Calu3 (cell line): ENCODE measurements around the gene STX8. TPM values are rescaled to one million over a fixed set of nuclear protein-coding genes. Genes with fewer than 3 reads are reported as not detected.

Experiments used
- BruUV-seq: library from RNA; stranded (reverse); fragments of 400-500 nt; replicated peaks from 2 replicates; lab custom pipeline; 2021; lab: Mats Ljungman, UMichigan
- CTCF ChIA-PET: fragments of 300-600 bp; sonication (Branson Sonifier 250); formaldehyde crosslinking; loops from one replicate; lab custom pipeline; 2022; ENCODE audit warnings: antibody characterized with exemption; lab: Charles Lee
- DNase-seq: peaks from one replicate; pipeline ENCODE4 v3.0.0; 2022
- H3K27ac Mint-ChIP-seq: one replicate; pipeline ENCODE4 v1.8.0; 2022; ENCODE audit warnings: mixed read lengths; ENCODE audit not compliant: unreplicated experiment
- H3K27me3 Mint-ChIP-seq: one replicate; pipeline ENCODE4 v1.8.0; 2022; ENCODE audit warnings: mixed read lengths; ENCODE audit not compliant: unreplicated experiment
- H3K36me3 Mint-ChIP-seq: one replicate; pipeline ENCODE4 v1.8.0; 2022; ENCODE audit warnings: mild to moderate bottlenecking, moderate library complexity, mixed read lengths; ENCODE audit not compliant: insufficient read depth, unreplicated experiment
- H3K4me1 Mint-ChIP-seq: one replicate; pipeline ENCODE4 v1.8.0; 2022; ENCODE audit warnings: mild to moderate bottlenecking, low read depth, mixed read lengths; ENCODE audit not compliant: unreplicated experiment
- H3K4me3 Mint-ChIP-seq: one replicate; pipeline ENCODE4 v1.8.0; 2022; ENCODE audit warnings: mild to moderate bottlenecking, low read depth, moderate library complexity, mixed read lengths; ENCODE audit not compliant: unreplicated experiment
- H3K9me3 Mint-ChIP-seq: one replicate; pipeline ENCODE4 v1.8.0; 2022; ENCODE audit warnings: low read depth, mixed read lengths; ENCODE audit not compliant: unreplicated experiment
- intact Hi-C: fragments of 100-400 bp; cut with micrococcal nuclease; formaldehyde crosslinking; loops from one replicate; pipeline ENCODE4 v1.10.0; 2022; ENCODE audit not compliant: unreplicated experiment
- total RNA-seq: library from RNA; stranded (reverse); gene quantifications from 2 replicates; pipeline ENCODE4 v1.2.3, GENCODE V29; 2022
- TF ChIP-seq, protein P1 (sequence below): fragments of 200-600 bp; IDR thresholded peaks from one replicate; pipeline ENCODE4 v1.8.0; 2022; ENCODE audit warnings: antibody characterized with exemption; ENCODE audit not compliant: unreplicated experiment

Gene STX8
- total RNA-seq, 1 experiment from 2014 or later: 32.4 TPM

DNA sequence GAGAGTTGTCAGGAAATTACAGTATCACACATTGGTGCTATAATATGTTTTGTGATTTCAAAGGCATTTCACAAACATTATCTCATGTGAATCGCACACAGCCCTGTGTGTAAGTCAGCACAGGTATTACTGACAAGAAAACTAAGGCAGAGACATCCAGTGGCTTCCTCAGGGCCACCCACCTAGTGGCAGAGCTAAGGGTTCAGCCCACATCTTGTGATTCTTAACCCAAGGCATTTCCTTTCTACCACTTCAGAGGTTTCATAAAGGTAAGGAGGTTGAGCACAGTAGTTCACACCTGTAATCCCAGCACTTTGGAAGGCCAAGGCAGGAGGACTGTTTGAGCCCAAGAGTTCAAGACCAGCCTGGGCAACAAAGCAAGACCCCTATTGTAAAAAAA, 58.2 kb downstream of the STX8 start:
- TF ChIP-seq, protein P1, sequence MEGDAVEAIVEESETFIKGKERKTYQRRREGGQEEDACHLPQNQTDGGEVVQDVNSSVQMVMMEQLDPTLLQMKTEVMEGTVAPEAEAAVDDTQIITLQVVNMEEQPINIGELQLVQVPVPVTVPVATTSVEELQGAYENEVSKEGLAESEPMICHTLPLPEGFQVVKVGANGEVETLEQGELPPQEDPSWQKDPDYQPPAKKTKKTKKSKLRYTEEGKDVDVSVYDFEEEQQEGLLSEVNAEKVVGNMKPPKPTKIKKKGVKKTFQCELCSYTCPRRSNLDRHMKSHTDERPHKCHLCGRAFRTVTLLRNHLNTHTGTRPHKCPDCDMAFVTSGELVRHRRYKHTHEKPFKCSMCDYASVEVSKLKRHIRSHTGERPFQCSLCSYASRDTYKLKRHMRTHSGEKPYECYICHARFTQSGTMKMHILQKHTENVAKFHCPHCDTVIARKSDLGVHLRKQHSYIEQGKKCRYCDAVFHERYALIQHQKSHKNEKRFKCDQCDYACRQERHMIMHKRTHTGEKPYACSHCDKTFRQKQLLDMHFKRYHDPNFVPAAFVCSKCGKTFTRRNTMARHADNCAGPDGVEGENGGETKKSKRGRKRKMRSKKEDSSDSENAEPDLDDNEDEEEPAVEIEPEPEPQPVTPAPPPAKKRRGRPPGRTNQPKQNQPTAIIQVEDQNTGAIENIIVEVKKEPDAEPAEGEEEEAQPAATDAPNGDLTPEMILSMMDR: no peak
- no peaks in the 10 kb centered on the region for H3K9me3 Mint-ChIP-seq
- no peaks in the 10 kb centered on the region for H3K36me3 Mint-ChIP-seq
- H3K27ac Mint-ChIP-seq: no peak overlapping the region
- intact Hi-C loops: no loop called here
- CTCF ChIA-PET: interaction anchor here (0.6 to 0.7 kb wide), 2 partner anchors 683 to 1654 kb away, joined by 3 to 5 read pairs; no protein-coding TSS in a partner anchor
- no TSS peak for BruUV-seq
- no peaks in the 10 kb centered on the region for H3K27me3 Mint-ChIP-seq
- DNase-seq: no peak
- no peaks in the 10 kb centered on the region for H3K4me1 Mint-ChIP-seq
- no peak overlapping the region for H3K4me3 Mint-ChIP-seq

DNA sequence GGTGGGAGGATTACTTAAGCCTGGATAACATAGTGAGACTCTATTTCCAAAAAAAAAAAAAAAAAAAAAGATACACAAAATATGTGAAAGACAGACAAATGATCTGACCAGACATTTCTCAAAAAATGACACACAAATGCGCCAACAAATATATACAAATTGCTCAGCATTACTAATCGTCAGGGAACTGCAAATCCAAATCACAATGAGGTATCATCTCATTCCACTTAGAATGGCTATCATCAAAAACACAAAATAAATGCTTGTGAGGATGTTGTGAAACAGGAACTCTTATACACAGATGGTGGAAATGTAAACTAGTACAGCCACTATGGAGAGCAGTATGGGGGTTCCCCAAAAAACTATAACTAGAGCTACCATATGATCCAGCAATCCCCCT, 62.4 kb downstream of the STX8 start:
- no peaks in the 10 kb centered on the region for H3K27me3 Mint-ChIP-seq
- DNase-seq: no peak
- no peaks in the 10 kb centered on the region for H3K36me3 Mint-ChIP-seq
- intact Hi-C loops: no loop called here
- peaks cover 9% of the 10 kb centered on the region for H3K4me1 Mint-ChIP-seq
- no TSS peak for BruUV-seq
- CTCF ChIA-PET: interaction anchor here (0.6 kb wide), 1 partner anchor 115 kb away, joined by 7 read pairs; no protein-coding TSS in a partner anchor
- no peaks in the 10 kb centered on the region for H3K9me3 Mint-ChIP-seq
- H3K27ac Mint-ChIP-seq: no peak overlapping the region
- no peak overlapping the region for H3K4me3 Mint-ChIP-seq
- TF ChIP-seq, protein P1: no peak

- TF ChIP-seq, protein P1: no peak
- no TSS peak for BruUV-seq
- Mint-ChIP-seq H3K9me3 (no peaks in the 10 kb centered on the region), H3K36me3 (no peaks in the 10 kb centered on the region), H3K27me3 (no peaks in the 10 kb centered on the region), H3K27ac (no peak overlapping the region), H3K4me3 (no peak overlapping the region), H3K4me1 (peaks cover 9% of the 10 kb centered on the region)
- no peak for DNase-seq
- CTCF ChIA-PET: interaction anchor here (0.6 kb wide), 1 partner anchor 114 kb away, joined by 7 read pairs; no protein-coding TSS in a partner anchor
- intact Hi-C loops: no loop called here
Measured at GRCh38 chr17:9512323-9513168, 63.1 kb downstream of the STX8 start.

DNA sequence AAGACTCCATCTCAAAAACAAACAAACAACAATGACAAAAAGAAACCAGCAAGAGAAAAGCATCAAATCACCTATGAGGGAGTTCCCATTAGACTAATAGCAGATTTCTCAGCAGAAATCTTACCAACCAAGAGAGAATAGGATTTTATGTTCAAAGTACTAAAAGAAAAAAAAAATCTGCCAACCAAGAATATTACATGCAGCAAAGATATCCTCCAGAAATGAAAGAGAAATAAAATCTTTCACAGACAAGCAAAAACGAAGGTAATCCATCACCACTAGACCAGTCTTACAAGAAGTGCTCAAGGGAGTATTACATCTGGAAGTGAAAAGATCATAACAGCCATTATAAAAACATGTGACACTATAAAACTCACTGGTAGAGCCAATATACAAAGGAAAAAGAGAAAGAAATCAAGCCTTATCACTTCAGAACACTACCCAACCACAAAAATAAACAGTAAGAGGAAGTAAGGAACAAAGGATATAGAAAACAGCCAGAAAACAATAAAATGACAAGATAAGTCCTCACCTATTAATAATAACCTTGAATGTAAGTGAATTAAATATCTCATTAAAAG, 66.3 kb downstream of the STX8 start:
- Mint-ChIP-seq H3K4me1 (peaks cover 9% of the 10 kb centered on the region), H3K36me3 (no peaks in the 10 kb centered on the region), H3K9me3 (no peaks in the 10 kb centered on the region), H3K27me3 (no peaks in the 10 kb centered on the region), H3K27ac (no peak overlapping the region), H3K4me3 (no peak overlapping the region)
- TF ChIP-seq, protein P1: no peak
- intact Hi-C loops: no loop called here
- no TSS peak for BruUV-seq
- no peak for DNase-seq
- CTCF ChIA-PET: interaction anchor here (0.5 kb wide), 1 partner anchor 529 kb away, joined by 9 read pairs; no protein-coding TSS in a partner anchor
